MM.1S (cell line): Measurements from ENCODE around the gene GSG1L.

Experiments
- EZH2 ChIP-seq: fragments of 300-600 bp; sonication (generic); optimal IDR thresholded peaks from 2 replicates; pipeline ENCODE3; 2017; ENCODE audit warnings: low read depth, mild to moderate bottlenecking, antibody characterized with exemption, low read length, mixed read lengths
- EZH2phosphoT487 ChIP-seq: fragments of 300-600 bp; sonication (generic); IDR thresholded peaks from 2 replicates; pipeline ENCODE4 v1.6.1; 2018; ENCODE audit warnings: antibody characterized with exemption, low read length
- TF ChIP-seq, protein P1 (sequence below): fragments of 300-600 bp; sonication (generic); IDR thresholded peaks from 2 replicates; pipeline ENCODE4 v1.5.1; 2016; ENCODE audit warnings: antibody characterized with exemption, low read length, mixed read lengths

DNA sequence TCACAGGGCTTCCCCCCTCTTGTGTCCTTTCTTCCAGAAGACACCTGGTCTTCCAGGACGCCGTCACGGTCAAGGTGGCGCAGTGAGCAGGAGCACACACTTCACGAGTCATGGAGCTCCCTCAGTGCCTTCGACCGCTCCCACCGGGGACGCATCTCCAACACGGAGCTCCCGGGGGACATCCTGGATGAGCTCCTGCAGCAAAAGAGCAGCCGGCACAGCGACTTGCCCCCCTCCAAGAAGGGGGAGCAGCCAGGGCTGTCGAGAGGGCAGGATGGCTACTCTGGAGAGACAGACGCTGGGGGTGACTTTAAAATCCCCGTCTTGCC is 314.0 kb downstream of the GSG1L start:
- TF ChIP-seq, protein P1, sequence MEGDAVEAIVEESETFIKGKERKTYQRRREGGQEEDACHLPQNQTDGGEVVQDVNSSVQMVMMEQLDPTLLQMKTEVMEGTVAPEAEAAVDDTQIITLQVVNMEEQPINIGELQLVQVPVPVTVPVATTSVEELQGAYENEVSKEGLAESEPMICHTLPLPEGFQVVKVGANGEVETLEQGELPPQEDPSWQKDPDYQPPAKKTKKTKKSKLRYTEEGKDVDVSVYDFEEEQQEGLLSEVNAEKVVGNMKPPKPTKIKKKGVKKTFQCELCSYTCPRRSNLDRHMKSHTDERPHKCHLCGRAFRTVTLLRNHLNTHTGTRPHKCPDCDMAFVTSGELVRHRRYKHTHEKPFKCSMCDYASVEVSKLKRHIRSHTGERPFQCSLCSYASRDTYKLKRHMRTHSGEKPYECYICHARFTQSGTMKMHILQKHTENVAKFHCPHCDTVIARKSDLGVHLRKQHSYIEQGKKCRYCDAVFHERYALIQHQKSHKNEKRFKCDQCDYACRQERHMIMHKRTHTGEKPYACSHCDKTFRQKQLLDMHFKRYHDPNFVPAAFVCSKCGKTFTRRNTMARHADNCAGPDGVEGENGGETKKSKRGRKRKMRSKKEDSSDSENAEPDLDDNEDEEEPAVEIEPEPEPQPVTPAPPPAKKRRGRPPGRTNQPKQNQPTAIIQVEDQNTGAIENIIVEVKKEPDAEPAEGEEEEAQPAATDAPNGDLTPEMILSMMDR = no peak
- TF ChIP-seq EZH2phosphoT487 (no peak), EZH2 (no peak)
